AG04450 (cell line): ENCODE data around the gene C6orf120. TPM values are rescaled to one million over a fixed set of nuclear protein-coding genes. Genes with fewer than 3 reads are reported as not detected.

Experiments used
- CTCF ChIA-PET: fragments of 300-600, 350-600 bp; formaldehyde crosslinking; extraction: SDS; loops from one replicate; lab custom pipeline; 2022; ENCODE audit warnings: antibody characterized with exemption, inconsistent platforms; lab: Charles Lee
- POLR2A ChIA-PET: fragments of 350-600 bp; formaldehyde crosslinking; extraction: SDS; loops from one replicate; lab custom pipeline; 2021; ENCODE audit warnings: antibody characterized with exemption, inconsistent platforms; lab: Yijun Ruan, JAX
- DNase-seq: peaks from one replicate; pipeline ENCODE4 v3.0.0-alpha.2; 2011; ENCODE audit warnings: low read depth, low spot score
- H3K27ac ChIP-seq: one replicate; pipeline ENCODE4 v1.5.1; 2012; ENCODE audit warnings: low read depth, low read length, control low read depth
- H3K27me3 ChIP-seq: one replicate; pipeline ENCODE4 v1.6.0; 2012; ENCODE audit warnings: low read length; ENCODE audit not compliant: control insufficient read depth, insufficient read depth
- H3K4me3 ChIP-seq: 2 replicates; pipeline ENCODE4 v1.5.1; 2011; ENCODE audit warnings: mild to moderate bottlenecking, low read depth, low read length, control low read depth
- H3K9me3 ChIP-seq: 2 replicates; pipeline ENCODE4 v1.5.1; 2012; ENCODE audit warnings: low read length; ENCODE audit not compliant: control insufficient read depth, insufficient read depth
- CTCF ChIP-seq: IDR thresholded peaks from 2 replicates; pipeline ENCODE4 v1.5.1; 2011; ENCODE audit warnings: low read depth, low read length, control low read depth, inconsistent platforms
- polyA plus RNA-seq: library from polyadenylated mRNA; depleted of rRNA; stranded (reverse); fragments of >200 nt; gene quantifications from 2 replicates; pipeline ENCODE4 v1.2.3, GENCODE V29; 2011

The C6orf120 gene
- polyA plus RNA-seq, 1 experiment = 35.9 TPM

- Histone ChIP-seq H3K9me3 (no peaks in the 10 kb centered on the region), H3K27me3 (no peaks in the 10 kb centered on the region), H3K4me3 (no peak overlapping the region), H3K27ac (no peak overlapping the region)
- ChIA-PET CTCF (interaction anchor here (0.6 to 1.0 kb wide), 2 partner anchors 72 to 80 kb away, joined by 5 read pairs; no protein-coding TSS in a partner anchor), POLR2A (no interaction called here)
- TF ChIP-seq CTCF = no peak
- DNase-seq = no peak
These were observed 8.1 kb downstream of the C6orf120 start for GRCh38 chr6:169710009-169710408.

- DNase-seq = no peak
- Histone ChIP-seq H3K27me3 (no peaks in the 10 kb centered on the region), H3K9me3 (no peaks in the 10 kb centered on the region), H3K27ac (no peak overlapping the region), H3K4me3 (no peak overlapping the region)
- TF ChIP-seq CTCF = no peak
- POLR2A ChIA-PET = no interaction called here
- CTCF ChIA-PET = interaction anchor here (1.3 kb wide), 1 partner anchor 816 kb away, joined by 4 read pairs; no protein-coding TSS in a partner anchor
These were observed 12.3 kb downstream of the C6orf120 start for GRCh38 chr6:169714178-169714577.

GRCh38 chr6:169714595-169714994 lies 12.7 kb downstream of the C6orf120 start:
- POLR2A ChIA-PET = no interaction called here
- H3K9me3 ChIP-seq = no peaks in the 10 kb centered on the region
- no peak overlapping the region for H3K27ac ChIP-seq
- no peak overlapping the region for H3K4me3 ChIP-seq
- DNase-seq = no peak
- CTCF ChIA-PET = interaction anchor here (1.3 kb wide), 1 partner anchor 816 kb away, joined by 4 read pairs; no protein-coding TSS in a partner anchor
- no peak for TF ChIP-seq CTCF
- no peaks in the 10 kb centered on the region for H3K27me3 ChIP-seq

GRCh38 chr6:169719117-169719516 lies 17.2 kb downstream of the C6orf120 start:
- CTCF ChIA-PET = interaction anchor here (1.6 kb wide), 1 partner anchor 14 kb away, joined by 6 read pairs; no protein-coding TSS in a partner anchor
- POLR2A ChIA-PET = no interaction called here

More at GRCh38 chr6:169719117-169719516, 17.2 kb downstream of the C6orf120 start:
- no peak for DNase-seq
- Histone ChIP-seq H3K27me3 (no peaks in the 10 kb centered on the region), H3K9me3 (no peaks in the 10 kb centered on the region), H3K4me3 (no peak overlapping the region), H3K27ac (no peak overlapping the region)
- TF ChIP-seq CTCF = no peak
